Upper lobe of left lung (tissue), 4 donors: ENCODE measurements around the gene PPP1R3G.

ENCODE experiments used
- EP300 ChIP-seq, 4 donors: sonication (generic); formaldehyde crosslinking; IDR thresholded peaks; one replicate each; pipeline ENCODE4 v1.5.1; 2017; ENCODE audit warnings: antibody characterized with exemption in 4 of 4, control low read depth in 2 of 4
- POLR2A ChIP-seq, 4 donors: fragments of 450-650 bp; IDR thresholded peaks; one replicate each; pipeline ENCODE4 v1.5.1; 2016 to 2017; ENCODE audit warnings: antibody characterized with exemption in 4 of 4, mild to moderate bottlenecking in 2 of 4
- POLR2AphosphoS5 ChIP-seq, 2 donors: sonication (generic); formaldehyde crosslinking; IDR thresholded peaks; one replicate each; pipeline ENCODE4 v1.5.1; 2017; ENCODE audit warnings: antibody characterized with exemption in 2 of 2
- TF ChIP-seq, protein P1 (sequence below), 6 experiments: fragments of 450-650 bp in 4 of 6; fragments of 200-600 bp in 2 of 6; sonication (generic) in 2 of 6; IDR thresholded peaks; one replicate each; pipeline ENCODE4 v1.5.1; 2016 to 2019; ENCODE audit warnings: antibody characterized with exemption in 6 of 6

DNA sequence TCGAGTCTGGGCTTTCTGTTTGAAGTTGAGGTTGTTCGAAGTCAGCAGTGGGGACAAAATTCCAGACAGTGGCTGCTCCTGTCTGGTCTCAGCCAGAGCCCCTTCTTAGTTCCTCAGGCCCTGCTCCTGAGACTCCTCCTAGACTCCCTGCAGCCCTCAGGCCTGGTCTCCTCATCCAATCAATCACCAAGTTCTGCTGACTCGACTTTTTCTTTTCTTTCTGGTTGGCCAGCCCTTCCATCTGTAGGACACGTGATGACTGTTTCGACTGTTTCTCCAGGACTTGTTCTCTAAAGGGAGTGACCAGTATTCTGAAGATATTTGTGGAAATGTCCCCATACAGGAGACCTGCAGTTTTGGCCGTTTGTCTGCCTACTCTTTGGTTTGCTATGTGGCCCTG, 19.5 kb downstream of the PPP1R3G start:
- TF ChIP-seq, protein P1, sequence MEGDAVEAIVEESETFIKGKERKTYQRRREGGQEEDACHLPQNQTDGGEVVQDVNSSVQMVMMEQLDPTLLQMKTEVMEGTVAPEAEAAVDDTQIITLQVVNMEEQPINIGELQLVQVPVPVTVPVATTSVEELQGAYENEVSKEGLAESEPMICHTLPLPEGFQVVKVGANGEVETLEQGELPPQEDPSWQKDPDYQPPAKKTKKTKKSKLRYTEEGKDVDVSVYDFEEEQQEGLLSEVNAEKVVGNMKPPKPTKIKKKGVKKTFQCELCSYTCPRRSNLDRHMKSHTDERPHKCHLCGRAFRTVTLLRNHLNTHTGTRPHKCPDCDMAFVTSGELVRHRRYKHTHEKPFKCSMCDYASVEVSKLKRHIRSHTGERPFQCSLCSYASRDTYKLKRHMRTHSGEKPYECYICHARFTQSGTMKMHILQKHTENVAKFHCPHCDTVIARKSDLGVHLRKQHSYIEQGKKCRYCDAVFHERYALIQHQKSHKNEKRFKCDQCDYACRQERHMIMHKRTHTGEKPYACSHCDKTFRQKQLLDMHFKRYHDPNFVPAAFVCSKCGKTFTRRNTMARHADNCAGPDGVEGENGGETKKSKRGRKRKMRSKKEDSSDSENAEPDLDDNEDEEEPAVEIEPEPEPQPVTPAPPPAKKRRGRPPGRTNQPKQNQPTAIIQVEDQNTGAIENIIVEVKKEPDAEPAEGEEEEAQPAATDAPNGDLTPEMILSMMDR (IDR thresholded peaks at IDR 0.05), result no peak
- no peak for TF ChIP-seq POLR2A (IDR thresholded peaks at IDR 0.05)
- no peak for TF ChIP-seq EP300 (IDR thresholded peaks at IDR 0.05)
- TF ChIP-seq POLR2AphosphoS5 (IDR thresholded peaks at IDR 0.05), result no peak
